GM21381 (cell line): ENCODE results near the gene FTSJ3.
A peak's percentile ranks its signal among the peaks of the same experiment; 100 is the strongest.
"Not testable (repeated sequence)": the region's sequence is repeated elsewhere in the genome, so short reads cannot be mapped to it uniquely, and the experiment has no call there.

Experiments used
- ATAC-seq: cut with Tn5 transposase; IDR thresholded peaks from one replicate; pipeline ENCODE4 v1.9.1; 2021; ENCODE audit warnings: mild to moderate bottlenecking, moderate library complexity; ENCODE audit not compliant: unreplicated experiment

The FTSJ3 gene

GRCh38 chr17:63843387-63843888, 16.0 kb upstream of the FTSJ3 start:
- not testable (repeated sequence) for ATAC-seq

- ATAC-seq, result peak; percentile 80
These were observed 15.3 kb upstream of the FTSJ3 start, which contains the start of gene SMARCD2 for GRCh38 chr17:63842540-63843386. TSS of gene SMARCD2 (minus strand) at chr17:63842685. CDS start at chr17:63842674, 11 bp downstream.

GRCh38 chr17:63842173-63842539, 14.7 kb upstream of the FTSJ3 start:
- peak; percentile 31 for ATAC-seq

- no peak for ATAC-seq
These were observed 14.1 kb upstream of the FTSJ3 start for GRCh38 chr17:63841350-63842172.

- ATAC-seq, result no peak
These were observed 13.3 kb upstream of the FTSJ3 start for GRCh38 chr17:63840591-63841349.

GRCh38 chr17:63838631-63839171, 11.2 kb upstream of the FTSJ3 start:
- no peak for ATAC-seq

- ATAC-seq, result no peak
These were observed 10.6 kb upstream of the FTSJ3 start for GRCh38 chr17:63837962-63838600.

- ATAC-seq, result no peak
These were observed 10.0 kb upstream of the FTSJ3 start for GRCh38 chr17:63837480-63837879.

GRCh38 chr17:63836811-63837210, 9.3 kb upstream of the FTSJ3 start:
- ATAC-seq, result no peak

GRCh38 chr17:63835167-63835720, 7.8 kb upstream of the FTSJ3 start:
- no peak for ATAC-seq

- no peak for ATAC-seq
These were observed 7.1 kb upstream of the FTSJ3 start for GRCh38 chr17:63834431-63835166.

GRCh38 chr17:63833741-63834373, 6.4 kb upstream of the FTSJ3 start:
- no peak for ATAC-seq

- ATAC-seq, result no peak
These were observed 5.7 kb upstream of the FTSJ3 start for GRCh38 chr17:63833026-63833740.

GRCh38 chr17:63832455-63832854, 5.0 kb upstream of the FTSJ3 start:
- ATAC-seq, result no peak

GRCh38 chr17:63832014-63832413, 4.6 kb upstream of the FTSJ3 start:
- ATAC-seq, result no peak

GRCh38 chr17:63831505-63831904, 4.0 kb upstream of the FTSJ3 start:
- no peak for ATAC-seq

- ATAC-seq, result no peak
These were observed 3.5 kb upstream of the FTSJ3 start for GRCh38 chr17:63830904-63831491.

GRCh38 chr17:63830278-63830677, 2.8 kb upstream of the FTSJ3 start:
- no peak for ATAC-seq
